K562 (cell line): Measurements from ENCODE around the gene TMEM89.

Source experiments
- BACH1 ChIP-seq: fragments of 200-800 bp; sonication (Bioruptor generic); IDR thresholded peaks from 2 replicates; pipeline ENCODE4 v1.6.1; 2016; ENCODE audit warnings: missing genetic modification characterization, missing compliant biosample characterization
- EGR1 ChIP-seq: fragments of 450-650 bp; conservative IDR thresholded peaks from 2 replicates; pipeline ENCODE4 v1.6.1; 2017; ENCODE audit warnings: mild to moderate bottlenecking
- KLF16 ChIP-seq: IDR thresholded peaks from 2 replicates; pipeline ENCODE4 v1.6.1; 2016; ENCODE audit warnings: antibody characterized with exemption
- POLR2A ChIP-seq: fragments of 450-650 bp; conservative IDR thresholded peaks from 2 replicates; pipeline ENCODE4 v1.6.1; 2016
- SRSF9 ChIP-seq: fragments of 200-400 bp; formaldehyde crosslinking; IDR thresholded peaks from 2 replicates; pipeline ENCODE4 v1.6.1; 2017; ENCODE audit warnings: low read depth, low read length, borderline replicate concordance
- U2AF1 ChIP-seq: fragments of 200-400 bp; formaldehyde crosslinking; optimal IDR thresholded peaks from 2 replicates; pipeline ENCODE3; 2017; ENCODE audit warnings: mild to moderate bottlenecking, low read depth, low read length, moderate library complexity
- ZNF586 ChIP-seq: fragments of 450-650 bp; formaldehyde crosslinking; conservative IDR thresholded peaks from 2 replicates; pipeline ENCODE4 v1.4.0; 2020; ENCODE audit warnings: mild to moderate bottlenecking, moderate library complexity
- TF ChIP-seq, protein P1 (sequence below), 2 experiments: fragments of 450-650 bp; conservative IDR thresholded peaks; 2 replicates each; pipeline ENCODE4 v1.6.1; 2017; ENCODE audit warnings: mild to moderate bottlenecking in 2 of 2, moderate library complexity in 2 of 2
- TF ChIP-seq, protein P2 (sequence below): sonication (generic); formaldehyde crosslinking; IDR thresholded peaks from 2 replicates; pipeline ENCODE4 v1.8.0; 2022; ENCODE audit warnings: mild to moderate bottlenecking, low read depth, missing genetic modification reagents

DNA sequence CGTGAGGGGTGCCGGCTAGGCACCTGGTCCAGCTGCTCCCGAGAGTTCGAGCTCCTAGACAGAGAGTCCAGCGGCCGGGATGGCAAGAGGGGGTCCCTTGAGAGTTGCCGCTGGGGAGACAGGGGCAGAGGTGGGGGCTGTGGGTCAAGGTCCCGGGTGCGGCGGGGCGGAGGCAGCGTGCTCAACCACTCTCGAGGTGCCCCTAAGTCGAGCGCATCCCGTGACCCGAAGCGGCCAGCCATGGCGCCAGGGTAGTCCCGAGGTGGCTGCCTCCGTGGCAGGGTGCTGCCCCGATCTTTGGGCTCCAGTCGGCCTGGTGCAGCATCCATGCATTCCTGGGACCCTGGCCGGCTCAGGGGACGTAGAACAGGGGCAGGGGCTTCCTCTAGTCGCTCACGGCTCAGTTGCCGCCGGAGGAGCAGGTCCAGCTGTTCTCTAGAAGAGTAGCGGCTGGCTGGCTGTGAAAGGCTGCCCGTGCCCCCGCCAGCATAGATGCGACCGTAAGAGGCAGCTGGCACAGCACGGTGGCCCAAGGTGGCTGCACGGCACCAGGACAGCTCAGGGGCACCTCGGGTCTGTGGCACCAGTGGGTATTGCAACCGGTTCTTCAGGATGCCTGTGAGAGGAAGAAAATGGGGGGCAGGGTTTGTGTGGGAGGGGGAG is 18.5 kb upstream of the TMEM89 start:
- TF ChIP-seq BACH1 (no peak), KLF16 (no peak), POLR2A (no peak), U2AF1 (no peak), SRSF9 (no peak), ZNF586 (CRISPR knock-in tag) (no peak), EGR1 (no peak)
- TF ChIP-seq, protein P1, sequence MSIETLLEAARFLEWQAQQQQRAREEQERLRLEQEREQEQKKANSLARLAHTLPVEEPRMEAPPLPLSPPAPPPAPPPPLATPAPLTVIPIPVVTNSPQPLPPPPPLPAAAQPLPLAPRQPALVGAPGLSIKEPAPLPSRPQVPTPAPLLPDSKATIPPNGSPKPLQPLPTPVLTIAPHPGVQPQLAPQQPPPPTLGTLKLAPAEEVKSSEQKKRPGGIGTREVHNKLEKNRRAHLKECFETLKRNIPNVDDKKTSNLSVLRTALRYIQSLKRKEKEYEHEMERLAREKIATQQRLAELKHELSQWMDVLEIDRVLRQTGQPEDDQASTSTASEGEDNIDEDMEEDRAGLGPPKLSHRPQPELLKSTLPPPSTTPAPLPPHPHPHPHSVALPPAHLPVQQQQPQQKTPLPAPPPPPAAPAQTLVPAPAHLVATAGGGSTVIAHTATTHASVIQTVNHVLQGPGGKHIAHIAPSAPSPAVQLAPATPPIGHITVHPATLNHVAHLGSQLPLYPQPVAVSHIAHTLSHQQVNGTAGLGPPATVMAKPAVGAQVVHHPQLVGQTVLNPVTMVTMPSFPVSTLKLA (conservative IDR thresholded peaks at IDR 0.05) = no peak
- TF ChIP-seq, protein P2, sequence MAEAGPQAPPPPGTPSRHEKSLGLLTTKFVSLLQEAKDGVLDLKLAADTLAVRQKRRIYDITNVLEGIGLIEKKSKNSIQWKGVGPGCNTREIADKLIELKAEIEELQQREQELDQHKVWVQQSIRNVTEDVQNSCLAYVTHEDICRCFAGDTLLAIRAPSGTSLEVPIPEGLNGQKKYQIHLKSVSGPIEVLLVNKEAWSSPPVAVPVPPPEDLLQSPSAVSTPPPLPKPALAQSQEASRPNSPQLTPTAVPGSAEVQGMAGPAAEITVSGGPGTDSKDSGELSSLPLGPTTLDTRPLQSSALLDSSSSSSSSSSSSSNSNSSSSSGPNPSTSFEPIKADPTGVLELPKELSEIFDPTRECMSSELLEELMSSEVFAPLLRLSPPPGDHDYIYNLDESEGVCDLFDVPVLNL (CRISPR knock-in tag) = no peak
